ENCODE data around the gene WNK2.

- TF ChIP-seq CTCF (conservative IDR thresholded peaks at IDR 0.05) (no peak), ZFX (IDR thresholded peaks at IDR 0.05) (no peak)
Measured at GRCh38 chr9:93246526-93246925, 62.6 kb downstream of the WNK2 start.

Data from C4-2B (cell line).